ENCODE measurements around the gene MYO15A.

The MYO15A gene

DNA sequence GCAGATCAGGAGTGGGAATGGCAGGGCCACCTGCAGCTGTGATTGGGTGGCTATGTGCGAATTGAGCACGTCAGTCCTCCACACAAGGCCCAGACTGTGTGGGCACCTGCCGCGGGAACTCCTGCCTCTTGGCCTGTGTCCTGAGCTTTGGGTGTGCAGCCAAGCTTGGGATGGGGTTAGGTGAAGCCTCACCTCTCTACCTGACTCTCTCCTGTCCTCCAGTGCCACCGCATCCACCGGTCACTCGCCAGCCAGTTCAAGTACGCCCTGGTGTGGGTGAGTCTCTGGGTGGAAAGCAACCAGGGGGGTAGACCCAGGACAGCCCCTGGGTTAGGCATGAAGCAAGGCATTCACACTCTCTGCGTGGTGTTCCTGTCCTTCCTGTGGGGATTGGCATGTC lies 2.3 kb upstream of the MYO15A start:
- no peak for DNase-seq

GRCh38 chr17:18107061-18107790 lies 1.3 kb upstream of the MYO15A start:
- DNase-seq: no peak

- no peak for DNase-seq
These were observed 585 bp upstream of the MYO15A start for GRCh38 chr17:18107971-18108370.

DNA sequence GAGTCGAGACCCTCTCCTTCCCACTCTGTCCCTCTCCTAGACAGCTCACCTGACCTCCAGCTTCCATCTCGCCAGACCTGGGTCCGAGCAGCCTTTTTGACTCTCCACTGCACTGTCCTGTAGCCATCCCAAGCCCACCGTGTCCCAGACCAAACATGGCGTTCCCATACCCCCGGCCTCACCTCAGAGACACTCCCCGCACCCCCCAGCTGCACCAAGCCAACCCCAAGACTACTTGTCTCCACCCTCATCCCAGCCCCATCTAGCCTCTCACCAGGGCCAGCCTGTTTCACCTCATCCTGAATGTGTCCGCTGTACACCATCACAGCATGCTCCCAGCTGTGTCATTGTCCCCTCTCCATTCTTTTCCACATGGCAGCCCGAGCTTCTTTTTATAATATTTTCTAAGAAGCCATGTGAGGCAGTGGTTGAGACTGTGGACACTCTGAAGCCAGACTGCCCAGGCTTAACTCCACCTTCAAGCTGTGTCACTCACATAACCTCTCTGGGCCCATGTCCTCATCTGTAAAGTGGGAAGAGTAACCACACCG lies 1.5 kb downstream of the MYO15A start:
- no peak for DNase-seq

DNA sequence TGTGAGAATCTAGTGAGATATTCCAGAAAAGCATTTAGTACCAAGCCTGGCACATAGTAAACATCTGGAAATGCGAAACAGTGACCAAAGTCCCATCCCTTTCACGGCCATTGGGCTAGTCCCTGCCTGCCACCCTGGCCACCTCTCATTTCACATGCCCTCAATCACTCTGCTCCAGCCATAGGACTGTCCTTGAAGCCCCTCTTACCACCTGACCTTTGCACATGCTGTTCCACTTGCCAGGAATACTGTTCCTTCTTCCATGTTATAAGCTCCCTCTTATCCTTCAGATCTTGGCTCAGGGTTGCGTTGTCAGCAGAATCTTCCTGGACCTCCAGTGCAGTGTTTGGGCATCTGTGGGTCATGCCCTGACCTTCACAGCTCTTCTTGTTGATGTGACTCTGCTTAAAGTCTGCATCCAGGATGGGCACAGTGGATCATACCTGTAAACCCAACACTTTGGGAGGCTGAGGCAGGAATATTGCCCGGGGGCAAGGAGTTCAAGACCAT lies 2.1 kb downstream of the MYO15A start:
- DNase-seq: no peak

GRCh38 chr17:18111330-18111971 lies 2.9 kb downstream of the MYO15A start:
- no peak for DNase-seq

DNA sequence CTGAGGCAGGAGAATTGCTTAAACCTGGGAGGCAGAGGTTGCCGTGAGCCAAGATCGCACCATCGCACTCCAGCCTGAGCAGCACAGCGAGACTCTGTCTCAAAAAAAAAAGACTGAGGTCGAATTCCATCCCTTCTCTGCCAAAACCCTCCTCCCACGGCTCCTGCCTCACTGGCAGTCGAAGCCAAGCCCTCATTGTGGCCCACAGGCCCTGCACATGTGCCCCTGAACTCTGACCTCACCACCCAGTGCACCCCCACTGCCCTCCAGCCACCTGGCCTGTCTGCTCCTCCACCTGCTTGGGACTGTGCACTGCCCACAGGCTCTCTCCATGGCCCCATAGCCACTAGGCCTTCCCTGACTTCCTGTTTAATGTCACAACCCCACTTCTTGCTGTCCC lies 7.0 kb downstream of the MYO15A start:
- DNase-seq: no peak

- DNase-seq: no peak
These were observed 7.5 kb downstream of the MYO15A start for GRCh38 chr17:18116078-18116477.

DNA sequence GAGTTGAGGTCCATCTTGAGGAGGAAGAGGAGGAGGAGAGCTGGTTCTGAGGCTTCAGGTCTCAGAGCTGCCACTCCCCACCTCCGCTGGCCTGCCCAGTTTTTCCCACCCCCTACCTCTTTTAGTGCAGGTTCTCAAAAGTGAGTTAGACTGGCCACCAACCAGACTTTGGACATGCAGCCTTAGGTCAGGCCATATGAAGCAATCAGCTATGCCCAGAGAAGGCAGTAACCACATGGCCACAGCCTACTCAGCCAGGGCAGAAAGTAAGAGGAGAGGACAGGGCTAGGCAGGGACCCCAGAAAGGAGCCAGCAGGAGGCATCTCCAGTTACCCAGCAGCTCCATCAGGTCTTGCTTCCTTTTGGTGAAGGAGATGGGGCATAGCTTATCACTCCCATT lies 9.0 kb downstream of the MYO15A start:
- no peak for DNase-seq

DNA sequence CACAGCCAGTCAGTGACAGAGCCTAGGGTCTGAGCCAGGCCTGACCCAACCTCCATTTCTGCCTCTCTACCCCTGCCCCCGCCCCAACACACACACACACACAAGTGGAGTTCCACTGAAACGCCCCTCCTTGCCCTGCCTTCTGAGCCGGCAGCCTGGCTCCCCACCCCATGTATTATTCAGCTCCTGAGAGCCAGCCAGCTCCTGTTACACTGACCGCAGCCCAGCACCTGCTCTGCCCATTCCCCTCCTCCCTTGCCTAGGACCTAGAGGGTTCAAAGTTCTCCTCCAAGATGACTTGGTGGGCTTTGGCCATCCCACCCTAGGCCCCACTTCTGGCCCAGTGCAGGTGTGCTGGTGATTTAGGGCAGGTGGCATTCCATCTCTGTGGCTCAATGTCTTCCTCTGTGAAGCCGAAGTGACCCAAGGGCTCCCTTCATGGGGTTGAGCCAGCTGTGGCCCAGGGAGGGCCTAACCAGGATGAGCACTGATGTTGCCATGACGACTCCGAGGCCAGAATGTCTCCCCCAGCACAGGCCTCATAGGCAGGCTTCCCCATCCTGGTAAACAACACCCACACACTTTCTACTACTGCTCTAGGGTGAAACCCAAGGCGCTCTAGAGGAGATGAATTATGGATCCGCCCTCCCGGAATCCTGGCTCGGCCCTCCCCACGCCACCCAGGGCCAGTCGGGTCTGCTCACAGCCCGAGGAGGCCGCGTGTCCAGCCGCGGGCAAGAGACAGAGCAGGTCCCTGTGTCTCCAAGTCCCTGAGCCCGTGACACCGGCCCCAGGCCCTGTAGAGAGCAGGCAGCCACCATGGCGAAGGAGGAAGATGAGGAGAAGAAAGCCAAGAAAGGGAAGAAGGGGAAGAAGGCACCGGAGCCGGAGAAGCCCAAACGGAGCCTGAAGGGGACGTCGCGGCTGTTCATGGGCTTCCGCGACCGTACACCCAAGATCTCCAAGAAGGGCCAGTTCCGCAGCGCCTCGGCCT lies 9.7 kb downstream of the MYO15A start:
- DNase-seq: no peak

DNA sequence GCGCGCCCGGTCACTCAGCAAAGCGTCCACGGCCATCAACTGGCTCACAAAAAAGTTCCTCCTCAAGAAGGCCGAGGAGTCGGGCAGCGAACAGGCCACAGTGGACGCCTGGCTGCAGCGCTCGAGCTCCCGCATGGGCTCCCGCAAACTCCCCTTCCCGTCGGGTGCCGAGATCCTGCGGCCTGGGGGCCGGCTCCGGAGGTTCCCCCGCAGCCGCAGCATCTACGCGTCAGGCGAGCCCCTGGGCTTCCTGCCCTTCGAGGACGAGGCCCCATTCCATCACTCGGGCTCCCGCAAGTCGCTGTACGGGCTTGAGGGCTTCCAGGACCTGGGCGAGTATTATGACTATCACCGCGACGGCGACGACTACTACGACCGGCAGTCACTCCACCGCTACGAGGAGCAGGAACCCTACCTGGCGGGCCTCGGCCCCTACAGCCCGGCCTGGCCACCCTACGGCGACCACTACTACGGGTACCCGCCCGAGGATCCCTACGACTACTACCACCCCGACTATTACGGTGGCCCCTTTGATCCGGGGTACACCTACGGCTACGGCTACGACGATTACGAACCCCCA lies 10.7 kb downstream of the MYO15A start:
- DNase-seq: no peak

- no peak for DNase-seq
These were observed 11.4 kb downstream of the MYO15A start for GRCh38 chr17:18119938-18120337.

DNA sequence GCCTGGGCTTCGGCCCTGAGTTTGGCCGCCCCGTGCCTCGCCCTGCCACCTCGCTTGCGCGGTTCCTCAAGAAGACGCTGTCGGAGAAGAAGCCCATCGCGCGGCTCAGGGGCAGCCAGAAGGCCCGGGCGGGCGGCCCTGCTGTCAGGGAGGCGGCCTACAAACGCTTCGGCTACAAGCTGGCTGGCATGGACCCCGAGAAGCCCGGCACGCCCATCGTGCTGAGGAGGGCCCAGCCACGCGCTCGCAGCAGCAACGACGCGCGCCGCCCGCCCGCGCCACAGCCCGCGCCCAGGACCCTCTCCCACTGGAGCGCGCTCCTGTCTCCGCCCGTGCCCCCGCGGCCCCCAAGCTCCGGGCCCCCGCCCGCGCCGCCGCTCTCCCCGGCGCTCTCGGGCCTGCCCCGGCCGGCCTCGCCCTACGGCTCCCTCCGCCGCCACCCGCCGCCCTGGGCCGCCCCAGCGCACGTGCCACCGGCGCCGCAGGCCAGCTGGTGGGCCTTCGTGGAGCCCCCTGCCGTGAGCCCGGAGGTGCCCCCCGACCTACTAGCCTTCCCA lies 12.0 kb downstream of the MYO15A start:
- DNase-seq: no peak

DNA sequence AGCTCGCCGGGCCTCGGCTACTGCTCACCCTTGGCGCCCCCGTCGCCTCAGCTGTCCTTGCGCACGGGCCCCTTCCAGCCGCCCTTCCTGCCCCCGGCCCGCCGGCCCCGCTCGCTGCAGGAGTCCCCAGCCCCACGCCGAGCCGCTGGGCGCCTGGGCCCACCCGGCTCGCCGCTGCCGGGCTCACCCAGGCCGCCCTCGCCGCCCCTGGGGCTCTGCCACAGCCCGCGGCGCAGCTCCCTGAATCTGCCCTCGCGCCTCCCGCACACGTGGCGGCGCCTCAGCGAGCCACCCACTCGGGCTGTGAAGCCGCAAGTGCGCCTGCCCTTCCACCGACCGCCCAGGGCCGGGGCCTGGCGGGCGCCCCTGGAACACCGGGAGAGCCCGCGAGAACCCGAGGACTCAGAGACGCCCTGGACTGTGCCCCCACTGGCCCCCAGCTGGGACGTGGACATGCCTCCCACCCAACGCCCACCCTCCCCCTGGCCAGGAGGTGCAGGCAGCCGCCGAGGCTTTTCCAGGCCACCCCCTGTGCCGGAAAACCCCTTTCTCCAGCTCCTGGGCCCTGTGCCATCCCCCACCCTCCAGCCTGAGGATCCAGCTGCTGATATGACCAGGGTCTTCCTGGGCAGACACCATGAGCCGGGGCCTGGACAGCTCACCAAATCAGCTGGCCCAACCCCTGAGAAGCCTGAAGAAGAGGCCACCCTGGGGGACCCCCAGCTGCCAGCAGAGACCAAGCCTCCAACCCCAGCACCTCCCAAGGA lies 12.8 kb downstream of the MYO15A start:
- DNase-seq: no peak

DNA sequence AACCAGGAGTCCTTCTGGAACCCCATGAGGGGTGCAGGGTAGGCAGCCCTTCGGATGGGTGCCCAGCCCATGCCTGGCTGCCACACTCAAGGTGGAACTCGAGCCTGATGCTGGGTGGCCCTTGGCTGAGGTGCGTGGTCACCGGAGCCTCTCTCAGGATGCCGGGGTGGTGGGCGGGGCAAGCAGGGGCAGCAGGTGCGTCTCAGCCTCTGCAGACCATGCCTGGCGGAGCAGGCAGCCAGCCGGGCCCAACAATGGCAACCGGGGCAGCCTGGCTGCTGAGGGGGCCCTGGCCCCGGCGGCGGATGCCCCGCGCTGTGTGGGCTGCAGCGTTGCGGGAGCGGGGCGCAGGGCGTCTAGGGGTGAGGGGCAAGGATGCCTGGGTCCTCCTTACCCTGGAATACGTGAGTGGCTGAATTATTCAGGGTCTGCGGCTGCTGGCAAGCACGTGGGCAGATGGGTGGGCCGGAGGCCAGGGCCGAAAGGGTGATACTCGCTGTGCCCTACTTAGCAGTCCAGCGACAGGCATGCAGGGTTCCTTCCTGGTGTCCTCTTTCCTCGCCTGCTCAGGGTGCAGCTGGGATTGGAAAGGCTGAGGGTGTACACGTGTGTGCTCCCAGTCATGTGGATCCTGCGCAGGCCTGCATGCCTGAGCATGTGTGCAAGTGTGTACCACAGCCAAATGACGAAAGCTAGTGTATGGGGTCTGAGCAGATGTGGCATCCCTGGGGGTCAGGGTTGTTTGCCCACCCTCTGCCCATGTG lies 14.6 kb downstream of the MYO15A start:
- no peak for DNase-seq

DNA sequence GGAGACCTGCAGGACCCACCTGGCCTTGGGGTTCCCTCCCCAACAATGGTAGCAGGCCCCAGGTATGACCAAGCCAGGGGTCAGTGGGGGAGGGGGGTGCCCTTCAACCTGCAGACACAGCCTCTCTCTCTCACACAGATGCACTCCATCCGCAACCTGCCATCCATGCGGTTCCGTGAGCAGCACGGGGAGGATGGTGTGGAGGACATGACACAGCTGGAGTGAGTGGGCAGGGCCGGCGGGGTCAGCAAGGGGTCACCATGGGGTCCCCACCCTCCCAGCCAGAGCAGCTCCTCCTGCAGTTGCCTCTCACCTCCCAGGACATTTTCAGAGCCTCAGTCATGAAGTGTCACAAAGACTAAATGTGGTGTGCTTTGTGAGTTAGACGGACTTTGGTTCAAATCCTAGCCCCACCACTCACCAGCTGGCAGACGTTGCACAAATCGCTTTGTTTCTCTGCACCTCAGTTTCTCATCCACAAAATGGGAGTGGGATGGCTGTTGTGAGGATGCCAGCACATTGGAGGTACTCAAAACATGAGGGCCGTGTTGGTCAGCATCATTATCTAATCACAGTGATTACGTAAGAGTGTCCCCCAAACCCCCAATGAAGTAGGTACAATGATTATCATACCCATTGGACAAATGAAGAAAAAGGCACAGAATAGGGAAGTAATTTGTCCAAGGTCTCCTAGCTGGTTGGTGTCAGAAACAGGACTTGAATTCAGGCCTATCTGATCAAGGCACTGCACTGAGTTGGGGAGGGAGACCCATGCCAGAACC lies 16.0 kb downstream of the MYO15A start:
- DNase-seq: no peak

GRCh38 chr17:18129041-18129502 lies 20.5 kb downstream of the MYO15A start:
- DNase-seq: no peak

DNA sequence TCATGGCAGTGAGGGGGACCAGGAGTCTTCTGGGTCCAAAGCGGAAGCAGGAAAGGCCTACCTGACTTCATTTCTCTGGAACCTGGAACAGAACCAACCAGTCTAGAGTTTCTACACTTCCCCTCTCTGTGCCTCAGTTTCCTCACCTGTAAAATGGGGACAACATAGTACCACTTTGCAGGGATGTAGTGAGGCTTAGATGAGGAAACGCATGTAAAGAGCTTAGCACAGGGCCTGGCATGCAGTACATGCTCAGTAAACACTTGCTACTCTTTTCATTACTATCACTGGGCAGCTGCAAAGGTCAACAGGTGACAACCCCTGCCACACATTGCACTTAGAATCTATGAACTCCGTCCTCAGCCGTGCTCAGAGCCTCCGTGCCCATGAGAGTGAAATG lies 24.2 kb downstream of the MYO15A start:
- no peak for DNase-seq

DNA sequence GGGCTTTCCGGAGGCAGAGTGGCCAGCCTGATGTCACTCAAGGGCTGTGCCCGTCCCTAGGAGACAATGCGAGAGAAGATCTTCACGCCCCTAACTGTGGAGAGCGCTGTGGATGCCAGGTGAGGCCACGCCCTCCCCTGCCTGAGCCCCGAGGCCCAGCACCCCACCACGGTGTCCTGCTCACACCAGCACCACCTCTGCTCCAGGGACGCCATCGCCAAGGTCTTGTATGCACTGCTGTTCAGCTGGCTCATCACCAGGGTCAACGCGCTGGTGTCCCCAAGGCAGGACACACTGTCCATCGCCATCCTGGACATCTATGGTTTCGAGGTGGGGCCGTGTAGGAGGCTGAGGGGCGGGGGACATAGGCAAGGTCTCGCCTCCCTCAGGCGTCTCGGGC lies 27.8 kb downstream of the MYO15A start:
- no peak for DNase-seq
